Testis (tissue), 2 donors: Measurements from ENCODE around the gene ECE2.

Experiments used
- CTCF ChIP-seq, 3 experiments: fragments of 450-650 bp in 2 of 3; fragments of 200-600 bp in 1 of 3; sonication (generic) in 1 of 3; IDR thresholded peaks; one replicate each; pipeline ENCODE4 v1.5.1; 2016 to 2019; ENCODE audit warnings: antibody characterized with exemption in 3 of 3, mild to moderate bottlenecking in 2 of 3, moderate library complexity in 1 of 3
- POLR2A ChIP-seq: fragments of 450-650 bp; IDR thresholded peaks from one replicate; pipeline ENCODE4 v1.6.1; 2017; ENCODE audit warnings: antibody characterized with exemption, mild to moderate bottlenecking, moderate library complexity

- TF ChIP-seq CTCF (IDR thresholded peaks at IDR 0.05): no peak
- no peak for TF ChIP-seq POLR2A
These were observed 47.1 kb downstream of the ECE2 start for GRCh38 chr3:184322731-184323487.
